Measurements from ENCODE around the gene MSI2. TPM values are rescaled to one million over a fixed set of nuclear protein-coding genes. Genes with fewer than 3 reads are reported as not detected.

MSI2 gene
- total and polyA plus RNA-seq, 2 experiments from 2014 or later, result 18.9 to 41.8 TPM

DNA sequence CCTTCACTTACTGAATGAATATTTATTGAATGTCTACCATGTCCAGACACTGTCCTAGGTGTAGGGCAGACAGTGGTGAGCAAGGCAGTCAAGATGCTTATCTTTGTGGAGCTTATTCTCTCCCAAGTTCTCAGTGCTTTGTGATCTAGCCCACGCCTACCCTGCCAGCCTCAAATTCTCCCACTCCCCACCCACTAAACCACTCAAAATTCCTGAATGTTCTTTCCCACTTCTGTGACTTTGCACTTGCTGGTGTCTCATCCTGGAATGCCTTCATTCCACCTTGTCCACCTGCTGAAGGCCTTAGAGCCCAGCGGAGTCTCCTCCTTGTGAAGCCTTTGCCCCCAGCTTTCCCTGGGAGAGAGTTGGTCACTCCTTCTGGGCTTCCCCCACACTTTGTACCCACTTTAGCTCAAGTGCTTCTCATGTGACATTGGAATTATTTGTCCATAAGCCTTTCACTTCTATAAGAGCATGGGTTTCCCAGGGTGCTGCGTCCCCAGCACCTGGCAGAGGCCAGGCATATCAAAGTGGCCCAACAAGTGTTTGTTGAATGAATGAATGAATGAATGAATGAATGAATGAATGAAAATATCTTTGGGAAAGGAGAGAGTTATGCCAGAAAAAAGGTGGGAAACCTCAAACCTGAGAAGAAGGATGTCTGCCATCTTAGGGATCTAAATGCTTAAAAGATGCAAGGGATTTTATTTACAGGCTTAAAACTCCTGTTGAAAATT lies 465.8 kb downstream of the MSI2 start (continued):
- TF ChIP-seq, protein P1, sequence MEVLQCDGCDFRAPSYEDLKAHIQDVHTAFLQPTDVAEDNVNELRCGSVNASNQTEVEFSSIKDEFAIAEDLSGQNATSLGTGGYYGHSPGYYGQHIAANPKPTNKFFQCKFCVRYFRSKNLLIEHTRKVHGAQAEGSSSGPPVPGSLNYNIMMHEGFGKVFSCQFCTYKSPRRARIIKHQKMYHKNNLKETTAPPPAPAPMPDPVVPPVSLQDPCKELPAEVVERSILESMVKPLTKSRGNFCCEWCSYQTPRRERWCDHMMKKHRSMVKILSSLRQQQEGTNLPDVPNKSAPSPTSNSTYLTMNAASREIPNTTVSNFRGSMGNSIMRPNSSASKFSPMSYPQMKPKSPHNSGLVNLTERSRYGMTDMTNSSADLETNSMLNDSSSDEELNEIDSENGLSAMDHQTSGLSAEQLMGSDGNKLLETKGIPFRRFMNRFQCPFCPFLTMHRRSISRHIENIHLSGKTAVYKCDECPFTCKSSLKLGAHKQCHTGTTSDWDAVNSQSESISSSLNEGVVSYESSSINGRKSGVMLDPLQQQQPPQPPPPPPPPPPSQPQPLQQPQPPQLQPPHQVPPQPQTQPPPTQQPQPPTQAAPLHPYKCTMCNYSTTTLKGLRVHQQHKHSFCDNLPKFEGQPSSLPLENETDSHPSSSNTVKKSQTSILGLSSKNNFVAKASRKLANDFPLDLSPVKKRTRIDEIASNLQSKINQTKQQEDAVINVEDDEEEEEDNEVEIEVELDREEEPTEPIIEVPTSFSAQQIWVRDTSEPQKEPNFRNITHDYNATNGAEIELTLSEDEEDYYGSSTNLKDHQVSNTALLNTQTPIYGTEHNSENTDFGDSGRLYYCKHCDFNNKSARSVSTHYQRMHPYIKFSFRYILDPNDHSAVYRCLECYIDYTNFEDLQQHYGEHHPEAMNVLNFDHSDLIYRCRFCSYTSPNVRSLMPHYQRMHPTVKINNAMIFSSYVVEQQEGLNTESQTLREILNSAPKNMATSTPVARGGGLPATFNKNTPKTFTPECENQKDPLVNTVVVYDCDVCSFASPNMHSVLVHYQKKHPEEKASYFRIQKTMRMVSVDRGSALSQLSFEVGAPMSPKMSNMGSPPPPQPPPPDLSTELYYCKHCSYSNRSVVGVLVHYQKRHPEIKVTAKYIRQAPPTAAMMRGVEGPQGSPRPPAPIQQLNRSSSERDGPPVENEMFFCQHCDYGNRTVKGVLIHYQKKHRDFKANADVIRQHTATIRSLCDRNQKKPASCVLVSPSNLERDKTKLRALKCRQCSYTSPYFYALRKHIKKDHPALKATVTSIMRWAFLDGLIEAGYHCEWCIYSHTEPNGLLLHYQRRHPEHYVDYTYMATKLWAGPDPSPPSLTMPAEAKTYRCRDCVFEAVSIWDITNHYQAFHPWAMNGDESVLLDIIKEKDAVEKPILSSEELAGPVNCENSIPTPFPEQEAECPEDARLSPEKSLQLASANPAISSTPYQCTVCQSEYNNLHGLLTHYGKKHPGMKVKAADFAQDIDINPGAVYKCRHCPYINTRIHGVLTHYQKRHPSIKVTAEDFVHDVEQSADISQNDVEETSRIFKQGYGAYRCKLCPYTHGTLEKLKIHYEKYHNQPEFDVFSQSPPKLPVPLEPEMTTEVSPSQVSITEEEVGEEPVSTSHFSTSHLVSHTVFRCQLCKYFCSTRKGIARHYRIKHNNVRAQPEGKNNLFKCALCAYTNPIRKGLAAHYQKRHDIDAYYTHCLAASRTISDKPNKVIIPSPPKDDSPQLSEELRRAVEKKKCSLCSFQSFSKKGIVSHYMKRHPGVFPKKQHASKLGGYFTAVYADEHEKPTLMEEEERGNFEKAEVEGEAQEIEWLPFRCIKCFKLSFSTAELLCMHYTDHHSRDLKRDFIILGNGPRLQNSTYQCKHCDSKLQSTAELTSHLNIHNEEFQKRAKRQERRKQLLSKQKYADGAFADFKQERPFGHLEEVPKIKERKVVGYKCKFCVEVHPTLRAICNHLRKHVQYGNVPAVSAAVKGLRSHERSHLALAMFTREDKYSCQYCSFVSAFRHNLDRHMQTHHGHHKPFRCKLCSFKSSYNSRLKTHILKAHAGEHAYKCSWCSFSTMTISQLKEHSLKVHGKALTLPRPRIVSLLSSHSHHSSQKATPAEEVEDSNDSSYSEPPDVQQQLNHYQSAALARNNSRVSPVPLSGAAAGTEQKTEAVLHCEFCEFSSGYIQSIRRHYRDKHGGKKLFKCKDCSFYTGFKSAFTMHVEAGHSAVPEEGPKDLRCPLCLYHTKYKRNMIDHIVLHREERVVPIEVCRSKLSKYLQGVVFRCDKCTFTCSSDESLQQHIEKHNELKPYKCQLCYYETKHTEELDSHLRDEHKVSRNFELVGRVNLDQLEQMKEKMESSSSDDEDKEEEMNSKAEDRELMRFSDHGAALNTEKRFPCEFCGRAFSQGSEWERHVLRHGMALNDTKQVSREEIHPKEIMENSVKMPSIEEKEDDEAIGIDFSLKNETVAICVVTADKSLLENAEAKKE (CRISPR knock-in tag; IDR thresholded peaks at IDR 0.05), result no peak
- TF ChIP-seq, protein P2, sequence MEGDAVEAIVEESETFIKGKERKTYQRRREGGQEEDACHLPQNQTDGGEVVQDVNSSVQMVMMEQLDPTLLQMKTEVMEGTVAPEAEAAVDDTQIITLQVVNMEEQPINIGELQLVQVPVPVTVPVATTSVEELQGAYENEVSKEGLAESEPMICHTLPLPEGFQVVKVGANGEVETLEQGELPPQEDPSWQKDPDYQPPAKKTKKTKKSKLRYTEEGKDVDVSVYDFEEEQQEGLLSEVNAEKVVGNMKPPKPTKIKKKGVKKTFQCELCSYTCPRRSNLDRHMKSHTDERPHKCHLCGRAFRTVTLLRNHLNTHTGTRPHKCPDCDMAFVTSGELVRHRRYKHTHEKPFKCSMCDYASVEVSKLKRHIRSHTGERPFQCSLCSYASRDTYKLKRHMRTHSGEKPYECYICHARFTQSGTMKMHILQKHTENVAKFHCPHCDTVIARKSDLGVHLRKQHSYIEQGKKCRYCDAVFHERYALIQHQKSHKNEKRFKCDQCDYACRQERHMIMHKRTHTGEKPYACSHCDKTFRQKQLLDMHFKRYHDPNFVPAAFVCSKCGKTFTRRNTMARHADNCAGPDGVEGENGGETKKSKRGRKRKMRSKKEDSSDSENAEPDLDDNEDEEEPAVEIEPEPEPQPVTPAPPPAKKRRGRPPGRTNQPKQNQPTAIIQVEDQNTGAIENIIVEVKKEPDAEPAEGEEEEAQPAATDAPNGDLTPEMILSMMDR (conservative IDR thresholded peaks at IDR 0.05; ENCODE audit: low read depth in 2 of 2), result no peak
- TF ChIP-seq, protein P3, sequence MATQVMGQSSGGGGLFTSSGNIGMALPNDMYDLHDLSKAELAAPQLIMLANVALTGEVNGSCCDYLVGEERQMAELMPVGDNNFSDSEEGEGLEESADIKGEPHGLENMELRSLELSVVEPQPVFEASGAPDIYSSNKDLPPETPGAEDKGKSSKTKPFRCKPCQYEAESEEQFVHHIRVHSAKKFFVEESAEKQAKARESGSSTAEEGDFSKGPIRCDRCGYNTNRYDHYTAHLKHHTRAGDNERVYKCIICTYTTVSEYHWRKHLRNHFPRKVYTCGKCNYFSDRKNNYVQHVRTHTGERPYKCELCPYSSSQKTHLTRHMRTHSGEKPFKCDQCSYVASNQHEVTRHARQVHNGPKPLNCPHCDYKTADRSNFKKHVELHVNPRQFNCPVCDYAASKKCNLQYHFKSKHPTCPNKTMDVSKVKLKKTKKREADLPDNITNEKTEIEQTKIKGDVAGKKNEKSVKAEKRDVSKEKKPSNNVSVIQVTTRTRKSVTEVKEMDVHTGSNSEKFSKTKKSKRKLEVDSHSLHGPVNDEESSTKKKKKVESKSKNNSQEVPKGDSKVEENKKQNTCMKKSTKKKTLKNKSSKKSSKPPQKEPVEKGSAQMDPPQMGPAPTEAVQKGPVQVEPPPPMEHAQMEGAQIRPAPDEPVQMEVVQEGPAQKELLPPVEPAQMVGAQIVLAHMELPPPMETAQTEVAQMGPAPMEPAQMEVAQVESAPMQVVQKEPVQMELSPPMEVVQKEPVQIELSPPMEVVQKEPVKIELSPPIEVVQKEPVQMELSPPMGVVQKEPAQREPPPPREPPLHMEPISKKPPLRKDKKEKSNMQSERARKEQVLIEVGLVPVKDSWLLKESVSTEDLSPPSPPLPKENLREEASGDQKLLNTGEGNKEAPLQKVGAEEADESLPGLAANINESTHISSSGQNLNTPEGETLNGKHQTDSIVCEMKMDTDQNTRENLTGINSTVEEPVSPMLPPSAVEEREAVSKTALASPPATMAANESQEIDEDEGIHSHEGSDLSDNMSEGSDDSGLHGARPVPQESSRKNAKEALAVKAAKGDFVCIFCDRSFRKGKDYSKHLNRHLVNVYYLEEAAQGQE (IDR thresholded peaks at IDR 0.05; ENCODE audit: unreplicated experiment), result no peak

All from GM23338 (cell line).